Measurements from ENCODE around the gene SLC8B1. TPM values are rescaled to one million over a fixed set of nuclear protein-coding genes. Genes with fewer than 3 reads are reported as not detected.
A peak's percentile ranks its signal among the peaks of the same experiment; 100 is the strongest.
"Not testable (repeated sequence)": the region's sequence is repeated elsewhere in the genome, so short reads cannot be mapped to it uniquely, and the experiment has no call there.

SLC8B1 gene
- total RNA-seq, 1 experiment from 2014 or later, result 13.0 TPM

DNA sequence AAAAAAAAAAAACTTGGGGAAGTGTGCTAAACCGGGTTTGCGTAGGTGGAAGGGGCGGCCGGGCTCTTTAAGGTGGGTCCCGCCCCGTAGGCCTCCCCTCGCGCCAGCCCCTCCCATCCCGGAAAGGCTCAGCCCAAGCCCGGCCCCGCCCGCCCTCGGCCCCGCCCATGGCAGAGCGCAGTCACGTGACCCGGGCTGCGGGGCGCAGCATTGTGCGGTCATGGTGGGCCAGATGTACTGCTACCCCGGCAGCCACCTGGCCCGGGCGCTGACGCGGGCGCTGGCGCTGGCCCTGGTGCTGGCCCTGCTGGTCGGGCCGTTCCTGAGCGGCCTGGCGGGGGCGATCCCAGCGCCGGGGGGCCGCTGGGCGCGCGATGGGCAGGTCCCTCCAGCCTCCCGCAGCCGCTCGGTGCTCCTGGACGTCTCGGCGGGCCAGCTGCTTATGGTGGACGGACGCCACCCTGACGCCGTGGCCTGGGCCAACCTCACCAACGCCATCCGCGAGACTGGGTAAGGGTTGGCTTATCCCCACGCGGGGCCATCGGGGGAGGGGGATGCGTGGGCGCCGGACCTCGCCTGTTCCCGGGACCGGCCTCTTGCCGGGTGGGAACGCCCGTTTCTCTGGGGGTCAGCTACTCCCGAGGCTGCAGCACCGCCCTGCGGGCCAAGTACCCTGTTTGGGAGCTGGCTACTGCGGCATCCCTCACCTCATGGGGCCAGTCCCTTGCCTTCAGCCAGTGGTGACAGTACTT is 23.6 kb upstream of the SLC8B1 start, which contains the start of gene PLBD2:
PLBD2 (plus strand) TSS at position 207 of the 752 bp plus-strand sequence; CDS start at position 221, 14 bp downstream.
- ChIA-PET CTCF (interaction anchor here (1.2 kb wide), 1 partner anchor 67 kb away, joined by 3 read pairs; no protein-coding TSS in a partner anchor), POLR2A (interaction anchor here (0.6 kb wide), 1 partner anchor 135 kb away, joined by 7 read pairs; no protein-coding TSS in a partner anchor)
- Histone ChIP-seq H3K4me1 (peaks cover 10% of the 10 kb centered on the region), H3K4me3 (ENCODE audit: low read depth, low read length) (peak within 1 kb of the TSS; percentile 76), H3K36me3 (ENCODE audit: control insufficient read depth, insufficient read depth, low read length) (no peaks in the 10 kb centered on the region), H3K27me3 (replicated peaks; ENCODE audit: control insufficient read depth, insufficient read depth, low read length) (no peaks in the 10 kb centered on the region), H3K9me3 (no peaks in the 10 kb centered on the region)
- peaks cover 8% of the 10 kb centered on the region for H3K36me3 Mint-ChIP-seq (ENCODE audit: insufficient read depth, unreplicated experiment)
- no peaks in the 10 kb centered on the region for H3K9me3 Mint-ChIP-seq (ENCODE audit: unreplicated experiment)
- BruUV-seq (replicated peaks), result no TSS peak
- H3K4me3 Mint-ChIP-seq (ENCODE audit: unreplicated experiment), result peak within 1 kb of the TSS; percentile 78
- peak within 1 kb of the TSS; percentile 14 for H3K27ac Mint-ChIP-seq (ENCODE audit: unreplicated experiment)
- TF ChIP-seq, protein P1, sequence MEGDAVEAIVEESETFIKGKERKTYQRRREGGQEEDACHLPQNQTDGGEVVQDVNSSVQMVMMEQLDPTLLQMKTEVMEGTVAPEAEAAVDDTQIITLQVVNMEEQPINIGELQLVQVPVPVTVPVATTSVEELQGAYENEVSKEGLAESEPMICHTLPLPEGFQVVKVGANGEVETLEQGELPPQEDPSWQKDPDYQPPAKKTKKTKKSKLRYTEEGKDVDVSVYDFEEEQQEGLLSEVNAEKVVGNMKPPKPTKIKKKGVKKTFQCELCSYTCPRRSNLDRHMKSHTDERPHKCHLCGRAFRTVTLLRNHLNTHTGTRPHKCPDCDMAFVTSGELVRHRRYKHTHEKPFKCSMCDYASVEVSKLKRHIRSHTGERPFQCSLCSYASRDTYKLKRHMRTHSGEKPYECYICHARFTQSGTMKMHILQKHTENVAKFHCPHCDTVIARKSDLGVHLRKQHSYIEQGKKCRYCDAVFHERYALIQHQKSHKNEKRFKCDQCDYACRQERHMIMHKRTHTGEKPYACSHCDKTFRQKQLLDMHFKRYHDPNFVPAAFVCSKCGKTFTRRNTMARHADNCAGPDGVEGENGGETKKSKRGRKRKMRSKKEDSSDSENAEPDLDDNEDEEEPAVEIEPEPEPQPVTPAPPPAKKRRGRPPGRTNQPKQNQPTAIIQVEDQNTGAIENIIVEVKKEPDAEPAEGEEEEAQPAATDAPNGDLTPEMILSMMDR (IDR thresholded peaks at IDR 0.05; ENCODE audit: insufficient read depth in 1 of 2, low read depth in 1 of 2, low read length in 1 of 2, severe bottlenecking in 1 of 2, unreplicated experiment in 1 of 2), result no peak
- intact Hi-C loops (cut with micrococcal nuclease; ENCODE audit: unreplicated experiment), result loop anchor here (1.0 to 5.0 kb wide), 3 partner anchors 23 to 161 kb away; partner anchors contain the start of gene SLC8B1
- H3K4me1 Mint-ChIP-seq (ENCODE audit: low read depth, unreplicated experiment), result peaks cover 13% of the 10 kb centered on the region
- H3K27me3 Mint-ChIP-seq (ENCODE audit: insufficient read depth, unreplicated experiment), result no peaks in the 10 kb centered on the region
- DNase-seq, result peak; percentile 94 to 95

DNA sequence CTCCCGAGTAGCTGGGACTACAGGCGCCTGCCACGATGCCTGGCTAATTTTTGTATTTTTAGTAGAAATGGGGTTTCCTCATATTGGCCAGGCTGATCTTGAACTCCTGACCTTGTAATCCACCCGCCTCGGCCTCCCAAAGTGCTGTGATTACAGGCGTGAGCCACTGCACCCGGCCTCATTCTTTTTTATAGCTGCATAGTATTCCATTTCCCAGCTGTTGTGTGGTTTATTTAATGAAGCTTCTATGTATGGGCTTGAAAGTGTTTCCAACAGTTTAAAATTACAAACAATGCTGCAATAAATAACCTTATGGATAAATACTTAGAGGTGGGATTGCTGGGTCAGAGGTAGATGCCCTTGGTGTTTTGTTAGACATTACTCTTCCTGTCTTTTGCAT is 19.3 kb upstream of the SLC8B1 start:
- H3K9me3 ChIP-seq; POLR2A ChIA-PET; H3K36me3 Mint-ChIP-seq (ENCODE audit: insufficient read depth, unreplicated experiment); H3K4me3 Mint-ChIP-seq (ENCODE audit: unreplicated experiment); BruUV-seq (replicated peaks); H3K4me3 ChIP-seq (ENCODE audit: low read depth, low read length); H3K27me3 ChIP-seq (replicated peaks; ENCODE audit: control insufficient read depth, insufficient read depth, low read length); DNase-seq; CTCF ChIA-PET; H3K27ac Mint-ChIP-seq (ENCODE audit: unreplicated experiment); H3K9me3 Mint-ChIP-seq (ENCODE audit: unreplicated experiment); intact Hi-C loops (cut with micrococcal nuclease; ENCODE audit: unreplicated experiment); H3K36me3 ChIP-seq (ENCODE audit: control insufficient read depth, insufficient read depth, low read length); H3K27me3 Mint-ChIP-seq (ENCODE audit: insufficient read depth, unreplicated experiment): not testable (repeated sequence)
- peaks cover 10% of the 10 kb centered on the region for H3K4me1 ChIP-seq
- peaks cover 13% of the 10 kb centered on the region for H3K4me1 Mint-ChIP-seq (ENCODE audit: low read depth, unreplicated experiment)

DNA sequence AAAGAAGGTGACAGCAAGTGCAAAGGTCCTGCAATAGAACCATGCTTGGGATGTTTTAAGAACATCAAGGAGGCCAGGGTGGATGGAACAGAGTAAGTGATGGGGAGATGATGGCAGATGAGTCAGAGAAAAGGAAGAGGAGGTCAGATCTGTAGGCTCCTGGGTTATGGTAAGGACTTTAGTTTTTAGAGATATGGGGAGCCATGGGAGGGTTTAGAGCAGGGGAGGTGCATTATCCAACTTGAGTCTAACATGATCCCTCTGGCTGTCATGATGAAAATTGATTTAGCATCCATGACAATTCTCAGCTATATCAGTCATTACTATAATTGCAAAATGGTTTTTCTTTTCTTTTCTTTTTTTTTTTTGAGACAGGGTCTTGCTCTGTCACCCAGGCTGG is 16.2 kb upstream of the SLC8B1 start:
- peaks cover 3% of the 10 kb centered on the region for H3K27me3 Mint-ChIP-seq (ENCODE audit: insufficient read depth, unreplicated experiment)
- no peaks in the 10 kb centered on the region for H3K9me3 ChIP-seq
- H3K4me3 ChIP-seq (ENCODE audit: low read depth, low read length), result no peak overlapping the region
- H3K9me3 Mint-ChIP-seq (ENCODE audit: unreplicated experiment), result no peaks in the 10 kb centered on the region
- no peak overlapping the region for H3K27ac Mint-ChIP-seq (ENCODE audit: unreplicated experiment)
- no peaks in the 10 kb centered on the region for H3K4me1 ChIP-seq
- no peak for DNase-seq
- TF ChIP-seq, protein P1 (IDR thresholded peaks at IDR 0.05; ENCODE audit: insufficient read depth in 1 of 2, low read depth in 1 of 2, low read length in 1 of 2, severe bottlenecking in 1 of 2, unreplicated experiment in 1 of 2), result no peak
- CTCF ChIA-PET, result no interaction called here
- peaks cover under 1% of the 10 kb centered on the region for H3K4me1 Mint-ChIP-seq (ENCODE audit: low read depth, unreplicated experiment)
- intact Hi-C loops (cut with micrococcal nuclease; ENCODE audit: unreplicated experiment), result no loop called here
- H3K36me3 Mint-ChIP-seq (ENCODE audit: insufficient read depth, unreplicated experiment), result no peaks in the 10 kb centered on the region
- no TSS peak for BruUV-seq (replicated peaks)
- H3K4me3 Mint-ChIP-seq (ENCODE audit: unreplicated experiment), result no peak overlapping the region
- no peaks in the 10 kb centered on the region for H3K27me3 ChIP-seq (replicated peaks; ENCODE audit: control insufficient read depth, insufficient read depth, low read length)
- POLR2A ChIA-PET, result no interaction called here
- no peaks in the 10 kb centered on the region for H3K36me3 ChIP-seq (ENCODE audit: control insufficient read depth, insufficient read depth, low read length)
